Caco-2 (cell line): ENCODE results near the gene KIRREL3. TPM values are rescaled to one million over a fixed set of nuclear protein-coding genes. Genes with fewer than 3 reads are reported as not detected.

Experiments used
- BruUV-seq: library from RNA; stranded (reverse); fragments of 400-500 nt; replicated peaks from 2 replicates; lab custom pipeline; 2021; lab: Mats Ljungman, UMichigan
- CTCF ChIA-PET: fragments of 300-600 bp; sonication (Branson Sonifier 250); formaldehyde crosslinking; loops from one replicate; lab custom pipeline; 2022; ENCODE audit warnings: antibody characterized with exemption; lab: Charles Lee
- POLR2A ChIA-PET: fragments of 300-600 bp; sonication (Branson Sonifier 250); formaldehyde crosslinking; loops from one replicate; lab custom pipeline; 2022; ENCODE audit warnings: antibody characterized with exemption; lab: Charles Lee
- DNase-seq, 2 experiments: peaks; one replicate each; pipeline versions ENCODE4 v3.0.0 to v3.0.0-alpha.2; 2020 to 2022
- H3K27me3 ChIP-seq: replicated peaks from 2 replicates; pipeline ENCODE4 v1.6.0; 2011; ENCODE audit warnings: low read length; ENCODE audit not compliant: control insufficient read depth, insufficient read depth
- H3K36me3 ChIP-seq: 2 replicates; pipeline ENCODE4 v1.5.1; 2011; ENCODE audit warnings: low read length; ENCODE audit not compliant: control insufficient read depth, insufficient read depth
- H3K4me1 ChIP-seq: fragments of 250-450 bp; sonication (Bioruptor Pico); 2 replicates; pipeline ENCODE4 v1.5.1; 2020; ENCODE audit warnings: mild to moderate bottlenecking
- H3K4me3 ChIP-seq: 2 replicates; pipeline ENCODE4 v1.5.1; 2011; ENCODE audit warnings: low read depth, mild to moderate bottlenecking, control low read depth, low read length
- H3K9me3 ChIP-seq: fragments of 250-450 bp; sonication (Bioruptor Pico); 2 replicates; pipeline ENCODE4 v1.5.1; 2020; ENCODE audit warnings: mild to moderate bottlenecking, moderate library complexity
- H3K27ac Mint-ChIP-seq: one replicate; pipeline ENCODE4 v1.8.0; 2022; ENCODE audit warnings: mixed read lengths; ENCODE audit not compliant: unreplicated experiment
- H3K27me3 Mint-ChIP-seq: one replicate; pipeline ENCODE4 v1.8.0; 2022; ENCODE audit warnings: mixed read lengths; ENCODE audit not compliant: insufficient read depth, unreplicated experiment
- H3K36me3 Mint-ChIP-seq: one replicate; pipeline ENCODE4 v1.8.0; 2022; ENCODE audit warnings: mild to moderate bottlenecking, mixed read lengths; ENCODE audit not compliant: insufficient read depth, unreplicated experiment
- H3K4me1 Mint-ChIP-seq: one replicate; pipeline ENCODE4 v1.8.0; 2022; ENCODE audit warnings: low read depth, mixed read lengths; ENCODE audit not compliant: unreplicated experiment
- H3K4me3 Mint-ChIP-seq: one replicate; pipeline ENCODE4 v1.8.0; 2022; ENCODE audit warnings: mild to moderate bottlenecking, moderate library complexity, mixed read lengths; ENCODE audit not compliant: unreplicated experiment
- H3K9me3 Mint-ChIP-seq: one replicate; pipeline ENCODE4 v1.8.0; 2022; ENCODE audit warnings: mixed read lengths; ENCODE audit not compliant: unreplicated experiment
- CTCF ChIP-seq, 2 experiments: fragments of 200-600 bp in 1 of 2; IDR thresholded peaks; 1 replicate in 1 of 2; 2 replicates in 1 of 2; pipeline versions ENCODE4 v1.5.1 to v1.8.0; 2011 to 2022; ENCODE audit warnings: antibody characterized with exemption in 1 of 2, control low read depth in 1 of 2, inconsistent platforms in 1 of 2, low read depth in 1 of 2, low read length in 1 of 2, mild to moderate bottlenecking in 1 of 2, moderate library complexity in 1 of 2; ENCODE audit not compliant: insufficient read depth in 1 of 2, severe bottlenecking in 1 of 2, unreplicated experiment in 1 of 2
- intact Hi-C: fragments of 100-400 bp; cut with micrococcal nuclease; formaldehyde crosslinking; loops from one replicate; pipeline ENCODE4 v1.10.0; 2022; ENCODE audit not compliant: unreplicated experiment
- total RNA-seq: library from RNA; stranded (reverse); gene quantifications from 2 replicates; pipeline ENCODE4 v1.2.3, GENCODE V29; 2022

The KIRREL3 gene
- total RNA-seq, 1 experiment from 2014 or later, result not detected

GRCh38 chr11:126415669-126416420 is 584.7 kb downstream of the KIRREL3 start:
- Mint-ChIP-seq H3K4me3 (peak overlapping the region; percentile 60), H3K4me1 (no peaks in the 10 kb centered on the region)

GRCh38 chr11:126415128-126415527 is 585.4 kb downstream of the KIRREL3 start:
- no peak for TF ChIP-seq CTCF (IDR thresholded peaks at IDR 0.05; ENCODE audit: insufficient read depth in 1 of 2, low read depth in 1 of 2, low read length in 1 of 2, severe bottlenecking in 1 of 2, unreplicated experiment in 1 of 2)
- Histone ChIP-seq H3K4me3 (no peak overlapping the region), H3K4me1 (peaks cover 5% of the 10 kb centered on the region; the same call in 1 of the 2 replicates), H3K27me3 (no peaks in the 10 kb centered on the region), H3K36me3 (no peaks in the 10 kb centered on the region), H3K9me3 (no peaks in the 10 kb centered on the region)
- Mint-ChIP-seq H3K4me3 (no peak overlapping the region), H3K27ac (no peak overlapping the region), H3K9me3 (no peaks in the 10 kb centered on the region), H3K4me1 (no peaks in the 10 kb centered on the region), H3K36me3 (no peaks in the 10 kb centered on the region), H3K27me3 (no peaks in the 10 kb centered on the region)
- ChIA-PET POLR2A (no interaction called here), CTCF (interaction anchor here (2.2 kb wide), 1 partner anchor 66 kb away, joined by 15 read pairs; no protein-coding TSS in a partner anchor)
- DNase-seq, result no peak
- no TSS peak for BruUV-seq
- intact Hi-C loops, result no loop called here

More at GRCh38 chr11:126415669-126416420, 584.7 kb downstream of the KIRREL3 start:
- Mint-ChIP-seq H3K27me3 (no peaks in the 10 kb centered on the region), H3K36me3 (no peaks in the 10 kb centered on the region), H3K27ac (peak overlapping the region; percentile 34), H3K9me3 (no peaks in the 10 kb centered on the region)
- Histone ChIP-seq H3K4me3 (peak overlapping the region; percentile 48), H3K36me3 (no peaks in the 10 kb centered on the region), H3K9me3 (no peaks in the 10 kb centered on the region), H3K27me3 (no peaks in the 10 kb centered on the region), H3K4me1 (peaks cover 5% of the 10 kb centered on the region; the same call in 1 of the 2 replicates)
- POLR2A ChIA-PET, result interaction anchor here (1.0 kb wide), 1 partner anchor 60 kb away, joined by 9 read pairs; the partner anchor contains the start of gene ST3GAL4
- no peak for TF ChIP-seq CTCF (IDR thresholded peaks at IDR 0.05; ENCODE audit: insufficient read depth in 1 of 2, low read depth in 1 of 2, low read length in 1 of 2, severe bottlenecking in 1 of 2, unreplicated experiment in 1 of 2)
- CTCF ChIA-PET, result interaction anchor here (0.7 to 2.2 kb wide), 5 partner anchors 25 to 1658 kb away, joined by 3 to 15 read pairs (median 3); no protein-coding TSS in a partner anchor
- intact Hi-C loops, result no loop called here
- no TSS peak for BruUV-seq
- no peak for DNase-seq

- Mint-ChIP-seq H3K4me3 (no peak overlapping the region), H3K27me3 (no peaks in the 10 kb centered on the region), H3K36me3 (no peaks in the 10 kb centered on the region), H3K9me3 (no peaks in the 10 kb centered on the region), H3K27ac (no peak overlapping the region), H3K4me1 (no peaks in the 10 kb centered on the region)
- H3K4me3 ChIP-seq, result no peak overlapping the region
- H3K4me1 ChIP-seq, result peaks cover 5% of the 10 kb centered on the region; the same call in 1 of the 2 replicates
- H3K27me3 ChIP-seq, result no peaks in the 10 kb centered on the region
- BruUV-seq, result no TSS peak
- intact Hi-C loops, result loop anchor here (5.0 kb wide), 1 partner anchor 102 kb away; no protein-coding TSS in a partner anchor
- ChIA-PET POLR2A (no interaction called here), CTCF (no interaction called here)
- no peaks in the 10 kb centered on the region for H3K36me3 ChIP-seq
- H3K9me3 ChIP-seq, result no peaks in the 10 kb centered on the region
- DNase-seq, result no peak
- no peak for TF ChIP-seq CTCF (IDR thresholded peaks at IDR 0.05; ENCODE audit: insufficient read depth in 1 of 2, low read depth in 1 of 2, low read length in 1 of 2, severe bottlenecking in 1 of 2, unreplicated experiment in 1 of 2)
These were observed 586.0 kb downstream of the KIRREL3 start for GRCh38 chr11:126414615-126415014.
